VCaP (cell line): Measurements from ENCODE around the gene GRHL3.
A peak's percentile ranks its signal among the peaks of the same experiment; 100 is the strongest.
"Not testable (repeated sequence)": the region's sequence is repeated elsewhere in the genome, so short reads cannot be mapped to it uniquely, and the experiment has no call there.

ENCODE experiments used
- H3K27ac ChIP-seq: fragments of 450-650 bp; 2 replicates; pipeline ENCODE4 v1.5.1; 2017
- TF ChIP-seq, protein P1 (sequence below): fragments of 450-650 bp; conservative IDR thresholded peaks from 2 replicates; pipeline ENCODE4 v1.5.1; 2017; ENCODE audit warnings: mild to moderate bottlenecking, moderate library complexity

Gene GRHL3

GRCh38 chr1:24279590-24280232 is 39.4 kb upstream of the GRHL3 start:
- TF ChIP-seq, protein P1, sequence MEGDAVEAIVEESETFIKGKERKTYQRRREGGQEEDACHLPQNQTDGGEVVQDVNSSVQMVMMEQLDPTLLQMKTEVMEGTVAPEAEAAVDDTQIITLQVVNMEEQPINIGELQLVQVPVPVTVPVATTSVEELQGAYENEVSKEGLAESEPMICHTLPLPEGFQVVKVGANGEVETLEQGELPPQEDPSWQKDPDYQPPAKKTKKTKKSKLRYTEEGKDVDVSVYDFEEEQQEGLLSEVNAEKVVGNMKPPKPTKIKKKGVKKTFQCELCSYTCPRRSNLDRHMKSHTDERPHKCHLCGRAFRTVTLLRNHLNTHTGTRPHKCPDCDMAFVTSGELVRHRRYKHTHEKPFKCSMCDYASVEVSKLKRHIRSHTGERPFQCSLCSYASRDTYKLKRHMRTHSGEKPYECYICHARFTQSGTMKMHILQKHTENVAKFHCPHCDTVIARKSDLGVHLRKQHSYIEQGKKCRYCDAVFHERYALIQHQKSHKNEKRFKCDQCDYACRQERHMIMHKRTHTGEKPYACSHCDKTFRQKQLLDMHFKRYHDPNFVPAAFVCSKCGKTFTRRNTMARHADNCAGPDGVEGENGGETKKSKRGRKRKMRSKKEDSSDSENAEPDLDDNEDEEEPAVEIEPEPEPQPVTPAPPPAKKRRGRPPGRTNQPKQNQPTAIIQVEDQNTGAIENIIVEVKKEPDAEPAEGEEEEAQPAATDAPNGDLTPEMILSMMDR: no peak
- H3K27ac ChIP-seq: no peak overlapping the region

DNA sequence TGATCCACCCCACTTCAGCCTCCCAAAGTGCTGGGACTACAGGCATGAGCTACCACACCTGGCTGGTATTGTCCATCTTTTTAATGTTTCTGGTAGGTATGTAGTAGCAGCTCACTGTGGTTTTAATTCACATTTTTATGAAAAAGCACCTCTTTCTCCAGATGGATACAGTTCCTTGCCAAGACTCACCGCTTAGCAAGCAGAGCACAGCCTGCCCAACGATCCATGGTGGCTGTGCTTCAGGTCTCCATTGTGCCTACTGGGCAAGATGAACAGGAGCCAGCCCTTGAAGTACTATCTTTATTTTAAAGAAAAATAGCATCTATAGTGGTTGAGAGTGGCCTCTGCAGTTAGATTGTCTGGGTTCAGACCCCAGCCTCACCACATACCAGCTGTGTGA is 37.6 kb upstream of the GRHL3 start:
- TF ChIP-seq, protein P1: no peak
- no peak overlapping the region for H3K27ac ChIP-seq

- H3K27ac ChIP-seq: peak overlapping the region; percentile 66; the same call in 1 of the 2 replicates
- TF ChIP-seq, protein P1: no peak
Observed at GRCh38 chr1:24282491-24282890, 36.7 kb upstream of the GRHL3 start.

DNA sequence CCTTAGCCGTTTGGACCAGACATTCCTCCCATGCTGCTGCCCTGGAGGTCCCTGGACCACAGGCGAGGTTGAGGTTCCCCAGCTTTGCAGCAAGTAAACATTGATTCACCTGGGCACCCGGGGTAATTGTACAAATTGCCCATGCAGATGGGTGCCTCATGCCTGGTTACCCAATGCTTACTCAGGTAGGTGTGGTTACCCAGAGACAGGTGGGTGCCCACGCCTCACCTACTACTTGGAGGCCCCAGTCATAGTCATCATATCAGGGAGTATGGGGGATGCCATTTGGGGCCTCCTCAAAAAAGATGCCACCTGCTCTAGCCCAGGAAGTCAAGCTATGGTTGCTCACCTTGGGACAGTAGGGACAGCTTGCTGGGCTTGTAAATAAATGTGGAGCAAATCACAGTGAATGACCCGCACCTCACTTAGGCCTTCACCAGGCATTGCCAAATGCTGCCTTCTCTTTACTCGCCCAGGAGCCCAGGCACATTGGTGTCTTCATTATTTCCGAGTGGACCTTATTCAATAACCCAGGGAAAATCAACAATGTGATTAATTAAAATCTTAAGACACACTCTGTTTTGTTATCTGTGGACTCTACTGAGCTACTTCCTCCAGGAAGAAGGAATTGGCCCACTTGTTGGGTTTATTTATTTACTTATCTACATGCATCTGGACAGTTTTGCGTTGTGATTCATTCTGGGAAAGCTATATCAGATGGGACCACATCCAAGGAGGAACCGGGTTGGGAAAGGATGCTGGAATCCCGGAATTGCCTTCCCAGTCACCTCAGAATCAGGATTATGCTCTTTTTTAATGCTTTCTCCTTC is 35.6 kb upstream of the GRHL3 start:
- TF ChIP-seq, protein P1: no peak
- H3K27ac ChIP-seq: peak overlapping the region; percentile 66

DNA sequence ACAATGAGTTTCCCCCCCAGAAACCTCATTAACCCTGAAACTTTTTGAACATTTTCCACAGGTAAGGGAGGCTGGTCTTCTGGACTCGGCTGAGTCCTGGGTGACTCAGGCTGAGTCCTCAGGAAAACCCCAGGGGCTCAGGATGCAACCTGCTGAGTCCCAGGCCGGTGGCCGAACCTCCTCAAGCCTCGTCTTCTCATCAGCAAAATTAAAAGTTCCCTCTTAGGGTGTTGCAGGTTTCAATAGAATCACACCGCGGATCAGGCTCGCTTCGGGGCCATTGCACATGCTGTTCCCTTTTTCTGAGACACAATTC is 35.0 kb upstream of the GRHL3 start:
- peak overlapping the region; percentile 66 for H3K27ac ChIP-seq
- TF ChIP-seq, protein P1: no peak

DNA sequence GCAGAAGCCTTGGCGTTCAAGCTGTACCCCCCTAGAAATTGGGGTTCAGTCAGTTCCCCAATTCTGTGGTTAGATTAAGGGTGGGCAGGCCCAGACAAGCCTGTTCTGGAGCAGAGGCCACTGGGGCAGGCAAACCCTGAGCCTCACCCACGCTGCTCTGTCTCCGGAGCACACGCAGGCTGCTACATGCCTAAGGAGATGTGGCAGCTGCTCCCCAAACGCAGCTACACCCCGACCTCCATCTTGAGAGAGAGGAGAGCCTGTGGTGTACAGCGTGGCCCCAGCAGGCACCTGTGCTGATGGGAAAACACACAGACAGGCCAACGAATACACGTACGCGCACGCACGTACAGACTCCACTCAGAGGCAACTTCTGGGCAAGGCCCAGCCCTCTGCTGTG is 33.9 kb upstream of the GRHL3 start:
- TF ChIP-seq, protein P1: no peak
- peak overlapping the region; percentile 66; the same call in 1 of the 2 replicates for H3K27ac ChIP-seq

DNA sequence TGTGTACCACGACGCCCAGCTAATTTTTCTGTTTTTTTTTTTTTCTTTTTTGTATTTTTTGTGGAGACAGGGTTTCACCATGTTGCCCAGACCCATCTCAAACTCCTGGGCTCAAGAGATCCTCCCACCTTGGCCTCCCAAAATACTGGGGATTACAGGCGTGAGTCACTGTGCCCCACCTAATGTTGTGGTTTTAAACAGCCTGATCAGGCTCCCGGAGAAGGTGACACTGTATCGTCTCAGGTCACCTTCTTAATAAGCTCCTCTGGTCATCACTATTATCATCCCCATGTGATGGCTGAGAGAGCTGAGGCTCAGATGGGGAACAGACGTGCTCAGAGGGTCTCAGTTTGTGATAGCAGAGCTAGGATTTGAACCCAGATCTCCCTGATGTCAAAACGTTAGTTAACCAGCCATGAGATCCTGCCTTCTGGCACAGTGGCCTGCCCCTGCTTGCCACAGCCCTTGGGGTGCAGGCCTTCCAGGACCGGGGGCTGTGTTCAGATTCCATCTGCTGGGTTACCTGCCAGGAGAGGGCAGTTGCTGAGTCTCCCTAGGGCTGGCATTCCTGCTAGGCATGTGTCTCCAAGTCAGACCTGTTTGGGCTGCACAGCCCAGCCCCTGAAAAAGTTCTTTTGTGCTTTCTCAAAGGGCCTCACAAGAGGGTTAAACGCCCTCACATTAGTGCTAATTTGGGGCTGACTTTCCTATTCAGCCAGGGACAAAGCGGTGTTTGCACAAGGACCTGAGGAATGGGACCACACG is 32.7 kb upstream of the GRHL3 start:
- H3K27ac ChIP-seq: no peak overlapping the region; the same call in 1 of the 2 replicates
- TF ChIP-seq, protein P1: no peak

GRCh38 chr1:24287779-24288178 is 31.4 kb upstream of the GRHL3 start:
- H3K27ac ChIP-seq: not testable (repeated sequence)
